ENCODE measurements around the gene TIMM50. TPM values are rescaled to one million over a fixed set of nuclear protein-coding genes. Genes with fewer than 3 reads are reported as not detected.
"Not testable (repeated sequence)": the region's sequence is repeated elsewhere in the genome, so short reads cannot be mapped to it uniquely, and the experiment has no call there.

The TIMM50 gene
- total RNA-seq, 3 donors from 2014 or later (not counting 1 experiment from before 2014, with no cell fraction given): 50.1 to 67.2 (median 60.8) TPM

GRCh38 chr19:39446365-39447084 lies 34.1 kb upstream of the TIMM50 start:
- Mint-ChIP-seq H3K9me3 (no peaks in the 10 kb centered on the region), H3K27me3 (ENCODE audit: low read depth in 2 of 2) (no peaks in the 10 kb centered on the region), H3K4me3 (peak overlapping the region; percentile 98), H3K4me1 (peaks cover 45 to 58% of the 10 kb centered on the region in 2 donors), H3K27ac (peak overlapping the region; percentile 97 to 100), H3K36me3 (no peaks in the 10 kb centered on the region)
- peak overlapping the region; percentile 99 for H3K27ac ChIP-seq (ENCODE audit: low read length)
- H3K4me1 ChIP-seq (ENCODE audit: control insufficient read depth, insufficient read depth, low read length): peaks cover 61% of the 10 kb centered on the region
- 84% methylated on average over 16 of the region's 16 CpGs for WGBS (ENCODE audit: insufficient coverage)
- H3K9me3 ChIP-seq (ENCODE audit: control insufficient read depth, insufficient read depth, low read length): no peaks in the 10 kb centered on the region
- TF ChIP-seq CTCF (IDR thresholded peaks at IDR 0.05): no peak
- H3K4me3 ChIP-seq (ENCODE audit: low read length): peak overlapping the region; percentile 99
- intact Hi-C loops (cut with micrococcal nuclease): no loop called here
- DNase-seq (no peak), ATAC-seq (no peak)
- no peaks in the 10 kb centered on the region for H3K36me3 ChIP-seq (ENCODE audit: control insufficient read depth, insufficient read depth, low read length)
- H3K27me3 ChIP-seq (ENCODE audit: control insufficient read depth, insufficient read depth, low read length): no peaks in the 10 kb centered on the region

- Histone ChIP-seq H3K4me1 (ENCODE audit: control insufficient read depth, insufficient read depth, low read length) (peaks cover 62% of the 10 kb centered on the region), H3K36me3 (ENCODE audit: control insufficient read depth, insufficient read depth, low read length) (peaks cover 9% of the 10 kb centered on the region), H3K9me3 (ENCODE audit: control insufficient read depth, insufficient read depth, low read length) (no peaks in the 10 kb centered on the region), H3K27me3 (ENCODE audit: control insufficient read depth, insufficient read depth, low read length) (no peaks in the 10 kb centered on the region), H3K4me3 (ENCODE audit: low read length) (no peak overlapping the region), H3K27ac (ENCODE audit: low read length) (peak overlapping the region; percentile 3)
- ATAC-seq: no peak
- H3K27ac Mint-ChIP-seq: peak overlapping the region; percentile 97 to 100
- no peaks in the 10 kb centered on the region for H3K36me3 Mint-ChIP-seq
- H3K4me1 Mint-ChIP-seq: peaks cover 59 to 76% of the 10 kb centered on the region in 2 donors
- DNase-seq: no peak
- WGBS (ENCODE audit: insufficient coverage): 48% methylated on average over 3 of the region's 3 CpGs
- intact Hi-C loops (cut with micrococcal nuclease): no loop called here
- no peaks in the 10 kb centered on the region for H3K9me3 Mint-ChIP-seq
- H3K4me3 Mint-ChIP-seq: no peak overlapping the region
- no peaks in the 10 kb centered on the region for H3K27me3 Mint-ChIP-seq (ENCODE audit: low read depth in 2 of 2)
- no peak for TF ChIP-seq CTCF (IDR thresholded peaks at IDR 0.05)
These were observed 32.4 kb upstream of the TIMM50 start for GRCh38 chr19:39448271-39448670.

GRCh38 chr19:39449116-39449797 lies 31.4 kb upstream of the TIMM50 start:
- WGBS (ENCODE audit: insufficient coverage): 65% methylated on average over 8 of the region's 8 CpGs
- H3K4me3 ChIP-seq (ENCODE audit: low read length): no peak overlapping the region
- H3K27me3 ChIP-seq (ENCODE audit: control insufficient read depth, insufficient read depth, low read length): no peaks in the 10 kb centered on the region
- Mint-ChIP-seq H3K27me3 (ENCODE audit: low read depth in 2 of 2) (no peaks in the 10 kb centered on the region), H3K4me3 (peak overlapping the region; percentile 31), H3K4me1 (peaks cover 61 to 77% of the 10 kb centered on the region in 2 donors), H3K36me3 (no peaks in the 10 kb centered on the region), H3K9me3 (no peaks in the 10 kb centered on the region), H3K27ac (peak overlapping the region; percentile 97 to 100)
- ATAC-seq (no peak), DNase-seq (no peak)
- H3K4me1 ChIP-seq (ENCODE audit: control insufficient read depth, insufficient read depth, low read length): peaks cover 59% of the 10 kb centered on the region
- H3K9me3 ChIP-seq (ENCODE audit: control insufficient read depth, insufficient read depth, low read length): no peaks in the 10 kb centered on the region
- TF ChIP-seq CTCF (IDR thresholded peaks at IDR 0.05): no peak
- peak overlapping the region; percentile 22 for H3K27ac ChIP-seq (ENCODE audit: low read length)
- H3K36me3 ChIP-seq (ENCODE audit: control insufficient read depth, insufficient read depth, low read length): peaks cover 19% of the 10 kb centered on the region
- intact Hi-C loops (cut with micrococcal nuclease): no loop called here

- Histone ChIP-seq H3K36me3 (ENCODE audit: control insufficient read depth, insufficient read depth, low read length) (peaks cover 26% of the 10 kb centered on the region), H3K4me1 (ENCODE audit: control insufficient read depth, insufficient read depth, low read length) (peaks cover 44% of the 10 kb centered on the region)
- intact Hi-C loops (cut with micrococcal nuclease); ATAC-seq; H3K4me3 Mint-ChIP-seq; H3K27me3 Mint-ChIP-seq (ENCODE audit: low read depth in 2 of 2); H3K4me3 ChIP-seq (ENCODE audit: low read length); H3K27me3 ChIP-seq (ENCODE audit: control insufficient read depth, insufficient read depth, low read length); H3K9me3 Mint-ChIP-seq; DNase-seq; H3K27ac ChIP-seq (ENCODE audit: low read length); H3K9me3 ChIP-seq (ENCODE audit: control insufficient read depth, insufficient read depth, low read length); H3K36me3 Mint-ChIP-seq: not testable (repeated sequence)
- H3K27ac Mint-ChIP-seq: peak overlapping the region; percentile 53 to 100
- 96% methylated on average over 8 of the region's 8 CpGs for WGBS (ENCODE audit: insufficient coverage)
- H3K4me1 Mint-ChIP-seq: peaks cover 43 to 68% of the 10 kb centered on the region in 2 donors
These were observed 29.4 kb upstream of the TIMM50 start for GRCh38 chr19:39451257-39451656.

Data from natural killer cell (primary cell).